Stromal cell of bone marrow (primary cell): Measurements from ENCODE around the gene NOTCH2.
A peak's percentile ranks its signal among the peaks of the same experiment; 100 is the strongest.
"Not testable (repeated sequence)": the region's sequence is repeated elsewhere in the genome, so short reads cannot be mapped to it uniquely, and the experiment has no call there.

Experiments
- DNase-seq: peaks from one replicate; pipeline ENCODE4 v3.0.0-alpha.2; 2012; ENCODE audit warnings: low read depth

The NOTCH2 gene

GRCh38 chr1:120068683-120069066 lies 787 bp downstream of the NOTCH2 start:
- not testable (repeated sequence) for DNase-seq

GRCh38 chr1:120048208-120048607 lies 21.3 kb downstream of the NOTCH2 start:
- DNase-seq, result not testable (repeated sequence)

- DNase-seq, result not testable (repeated sequence)
These were observed 27.7 kb downstream of the NOTCH2 start for GRCh38 chr1:120041771-120042170.

GRCh38 chr1:120032253-120032652 lies 37.2 kb downstream of the NOTCH2 start:
- not testable (repeated sequence) for DNase-seq

GRCh38 chr1:120023791-120024190 lies 45.7 kb downstream of the NOTCH2 start:
- not testable (repeated sequence) for DNase-seq

- not testable (repeated sequence) for DNase-seq
These were observed 54.5 kb downstream of the NOTCH2 start for GRCh38 chr1:120014978-120015377.

- not testable (repeated sequence) for DNase-seq
These were observed 61.1 kb downstream of the NOTCH2 start for GRCh38 chr1:120008320-120008719.

GRCh38 chr1:120007850-120008249 lies 61.6 kb downstream of the NOTCH2 start:
- not testable (repeated sequence) for DNase-seq

- not testable (repeated sequence) for DNase-seq
These were observed 68.4 kb downstream of the NOTCH2 start for GRCh38 chr1:120001035-120001434.

- not testable (repeated sequence) for DNase-seq
These were observed 72.6 kb downstream of the NOTCH2 start for GRCh38 chr1:119996731-119997312.

- not testable (repeated sequence) for DNase-seq
These were observed 73.5 kb downstream of the NOTCH2 start for GRCh38 chr1:119995975-119996374.

- peak; percentile 34 for DNase-seq
These were observed 81.0 kb downstream of the NOTCH2 start for GRCh38 chr1:119988306-119989062.

GRCh38 chr1:119987686-119988085 lies 81.8 kb downstream of the NOTCH2 start:
- no peak for DNase-seq

GRCh38 chr1:119987112-119987511 lies 82.3 kb downstream of the NOTCH2 start:
- DNase-seq, result peak; percentile 80

- DNase-seq, result no peak
These were observed 83.4 kb downstream of the NOTCH2 start for GRCh38 chr1:119986007-119986497.

- DNase-seq, result no peak
These were observed 84.7 kb downstream of the NOTCH2 start for GRCh38 chr1:119984771-119985170.

GRCh38 chr1:119981986-119982815 lies 87.3 kb downstream of the NOTCH2 start:
- DNase-seq, result peak; percentile 40

- DNase-seq, result no peak
These were observed 88.0 kb downstream of the NOTCH2 start for GRCh38 chr1:119981496-119981895.

GRCh38 chr1:119978018-119978505 lies 91.4 kb downstream of the NOTCH2 start:
- DNase-seq, result no peak

GRCh38 chr1:119977113-119977736 lies 92.2 kb downstream of the NOTCH2 start:
- DNase-seq, result not testable (repeated sequence)

- DNase-seq, result not testable (repeated sequence)
These were observed 93.7 kb downstream of the NOTCH2 start for GRCh38 chr1:119975582-119976254.
